ENCODE results near the gene CC2D1A. TPM values are rescaled to one million over a fixed set of nuclear protein-coding genes. Genes with fewer than 3 reads are reported as not detected.
"Not testable (repeated sequence)": the region's sequence is repeated elsewhere in the genome, so short reads cannot be mapped to it uniquely, and the experiment has no call there.

CC2D1A gene
- total RNA-seq, 5 donors from 2014 or later (not counting 1 experiment from before 2014, with no cell fraction given): 25.9 to 41.3 (median 37.4) TPM

- H3K4me3 ChIP-seq (ENCODE audit: control insufficient read depth in 1 of 2, extremely low read depth in 1 of 2, low read length in 1 of 2); H3K27me3 ChIP-seq (replicated peaks in 1 of 2; ENCODE audit: control insufficient read depth in 2 of 2, extremely low read depth in 1 of 2, insufficient read depth in 2 of 2, low read length in 1 of 2); CTCF ChIA-PET; H3K27ac Mint-ChIP-seq; H3K4me3 Mint-ChIP-seq; H3K4me1 ChIP-seq (ENCODE audit: control insufficient read depth in 1 of 2, extremely low read depth in 1 of 2, insufficient read depth in 2 of 2, low read length in 2 of 2); ATAC-seq (replicated peaks in 1 of 4); H3K27ac ChIP-seq (ENCODE audit: low read length); H3K9me3 Mint-ChIP-seq; H3K4me1 Mint-ChIP-seq; DNase-seq; H3K9me3 ChIP-seq; H3K27me3 Mint-ChIP-seq: not testable (repeated sequence)
- peaks cover 42 to 55% of the 10 kb centered on the region in 2 donors for H3K36me3 ChIP-seq (ENCODE audit: control insufficient read depth in 2 of 2, extremely low read depth in 1 of 2, insufficient read depth in 1 of 2, low read length in 1 of 2)
- POLR2A ChIA-PET: interaction anchor here in 1 of 2 donors (0.5 kb wide), 1 partner anchor 78 kb away, joined by 5 read pairs; no protein-coding TSS in a partner anchor
- H3K36me3 Mint-ChIP-seq: peaks cover 11% of the 10 kb centered on the region
- WGBS (ENCODE audit: insufficient coverage): 98% methylated on average over 7 of the region's 8 CpGs
Observed at GRCh38 chr19:13967206-13967605, 61.2 kb downstream of the CC2D1A start.

- no peak overlapping the region for H3K4me3 ChIP-seq (ENCODE audit: control insufficient read depth in 1 of 2, extremely low read depth in 1 of 2, low read length in 1 of 2)
- Mint-ChIP-seq H3K27me3 (no peaks in the 10 kb centered on the region), H3K27ac (no peak overlapping the region), H3K4me3 (no peak overlapping the region), H3K4me1 (peaks cover 0 to 4% (median 0%) of the 10 kb centered on the region in 3 donors), H3K36me3 (peaks cover 15% of the 10 kb centered on the region), H3K9me3 (no peaks in the 10 kb centered on the region)
- ChIA-PET CTCF (interaction anchor here in 1 of 2 donors (0.7 kb wide), 1 partner anchor 770 kb away, joined by 3 read pairs; no protein-coding TSS in a partner anchor), POLR2A (interaction anchor here in 1 of 2 donors (0.5 kb wide), 1 partner anchor 141 kb away, joined by 7 read pairs; no protein-coding TSS in a partner anchor)
- peaks cover 0 to under 1% of the 10 kb centered on the region in 2 experiments for H3K4me1 ChIP-seq (ENCODE audit: control insufficient read depth in 1 of 2, extremely low read depth in 1 of 2, insufficient read depth in 2 of 2, low read length in 2 of 2)
- WGBS (ENCODE audit: insufficient coverage): 97% methylated on average over 22 of the region's 22 CpGs
- no peaks in the 10 kb centered on the region for H3K27me3 ChIP-seq (replicated peaks in 1 of 2; ENCODE audit: control insufficient read depth in 2 of 2, extremely low read depth in 1 of 2, insufficient read depth in 2 of 2, low read length in 1 of 2)
- no peaks in the 10 kb centered on the region for H3K9me3 ChIP-seq
- no peak for DNase-seq
- ATAC-seq (replicated peaks in 1 of 4): no peak
- H3K27ac ChIP-seq (ENCODE audit: low read length): no peak overlapping the region
- peaks cover 37 to 61% of the 10 kb centered on the region in 2 donors for H3K36me3 ChIP-seq (ENCODE audit: control insufficient read depth in 2 of 2, extremely low read depth in 1 of 2, insufficient read depth in 1 of 2, low read length in 1 of 2)
Observed at GRCh38 chr19:13968383-13968935, 62.5 kb downstream of the CC2D1A start.

GRCh38 chr19:13968999-13969398 lies 63.0 kb downstream of the CC2D1A start:
- peaks cover 34 to 65% of the 10 kb centered on the region in 2 donors for H3K36me3 ChIP-seq (ENCODE audit: control insufficient read depth in 2 of 2, extremely low read depth in 1 of 2, insufficient read depth in 1 of 2, low read length in 1 of 2)
- POLR2A ChIA-PET: interaction anchor here in 1 of 2 donors (0.5 kb wide), 1 partner anchor 141 kb away, joined by 7 read pairs; no protein-coding TSS in a partner anchor

DNA sequence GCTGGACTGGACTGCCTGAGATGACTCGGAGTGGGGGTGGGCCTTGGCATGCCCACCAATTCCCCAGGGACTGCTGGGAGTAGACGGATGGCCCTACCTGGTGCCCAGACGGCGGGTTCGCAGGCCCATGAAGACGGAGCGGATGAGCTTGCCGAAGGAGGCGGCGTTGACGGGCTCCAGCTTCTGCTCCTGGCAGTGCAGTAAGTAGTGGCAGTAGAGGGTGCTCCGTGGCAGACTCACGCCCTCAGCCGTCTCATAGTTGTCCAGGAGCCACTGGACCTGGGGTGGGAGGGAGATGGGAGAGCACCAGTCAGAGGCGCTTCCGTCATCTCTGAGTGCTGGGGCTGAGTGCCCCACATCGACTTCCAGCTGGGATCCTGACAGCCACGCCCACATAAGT lies 63.9 kb downstream of the CC2D1A start:
- Histone ChIP-seq H3K4me3 (ENCODE audit: control insufficient read depth in 1 of 2, extremely low read depth in 1 of 2, low read length in 1 of 2) (no peak overlapping the region), H3K27me3 (replicated peaks in 1 of 2; ENCODE audit: control insufficient read depth in 2 of 2, extremely low read depth in 1 of 2, insufficient read depth in 2 of 2, low read length in 1 of 2) (no peaks in the 10 kb centered on the region), H3K36me3 (ENCODE audit: control insufficient read depth in 2 of 2, extremely low read depth in 1 of 2, insufficient read depth in 1 of 2, low read length in 1 of 2) (peaks cover 33 to 64% of the 10 kb centered on the region in 2 donors), H3K9me3 (no peaks in the 10 kb centered on the region), H3K27ac (ENCODE audit: low read length) (no peak overlapping the region), H3K4me1 (ENCODE audit: control insufficient read depth in 1 of 2, extremely low read depth in 1 of 2, insufficient read depth in 2 of 2, low read length in 2 of 2) (peaks cover 0 to 12% of the 10 kb centered on the region in 2 experiments)
- H3K4me3 Mint-ChIP-seq: no peak overlapping the region
- ChIA-PET CTCF (no interaction called here), POLR2A (interaction anchor here in 1 of 2 donors (0.6 to 0.7 kb wide), 2 partner anchors 15 to 64 kb away, joined by 3 to 9 read pairs; no protein-coding TSS in a partner anchor)
- no peak overlapping the region for H3K27ac Mint-ChIP-seq
- peaks cover 19% of the 10 kb centered on the region for H3K36me3 Mint-ChIP-seq
- DNase-seq (no peak), ATAC-seq (replicated peaks in 1 of 4) (no peak)
- no peaks in the 10 kb centered on the region for H3K9me3 Mint-ChIP-seq
- H3K4me1 Mint-ChIP-seq: peaks cover 8 to 14% (median 9%) of the 10 kb centered on the region in 3 donors
- no peaks in the 10 kb centered on the region for H3K27me3 Mint-ChIP-seq
- WGBS (ENCODE audit: insufficient coverage): 96% methylated on average over 9 of the region's 18 CpGs

More at GRCh38 chr19:13968999-13969398, 63.0 kb downstream of the CC2D1A start:
- Histone ChIP-seq H3K27ac (ENCODE audit: low read length) (no peak overlapping the region), H3K4me1 (ENCODE audit: control insufficient read depth in 1 of 2, extremely low read depth in 1 of 2, insufficient read depth in 2 of 2, low read length in 2 of 2) (peaks cover 0 to 6% of the 10 kb centered on the region in 2 experiments), H3K9me3 (no peaks in the 10 kb centered on the region), H3K4me3 (ENCODE audit: control insufficient read depth in 1 of 2, extremely low read depth in 1 of 2, low read length in 1 of 2) (no peak overlapping the region), H3K27me3 (replicated peaks in 1 of 2; ENCODE audit: control insufficient read depth in 2 of 2, extremely low read depth in 1 of 2, insufficient read depth in 2 of 2, low read length in 1 of 2) (no peaks in the 10 kb centered on the region)
- Mint-ChIP-seq H3K27me3 (no peaks in the 10 kb centered on the region), H3K4me3 (no peak overlapping the region), H3K9me3 (no peaks in the 10 kb centered on the region), H3K27ac (no peak overlapping the region), H3K36me3 (peaks cover 16% of the 10 kb centered on the region), H3K4me1 (peaks cover 2 to 7% (median 2%) of the 10 kb centered on the region in 3 donors)
- CTCF ChIA-PET: interaction anchor here in 1 of 2 donors (0.7 kb wide), 1 partner anchor 65 kb away, joined by 3 read pairs; no protein-coding TSS in a partner anchor
- WGBS (ENCODE audit: insufficient coverage): 96% methylated on average over 18 of the region's 18 CpGs
- ATAC-seq (replicated peaks in 1 of 4) (no peak), DNase-seq (no peak)

- WGBS (ENCODE audit: insufficient coverage): 97% methylated on average over 6 of the region's 15 CpGs
- peaks cover 26 to 47% of the 10 kb centered on the region in 2 donors for H3K36me3 ChIP-seq (ENCODE audit: control insufficient read depth in 2 of 2, extremely low read depth in 1 of 2, insufficient read depth in 1 of 2, low read length in 1 of 2)
- H3K9me3 ChIP-seq; H3K4me3 Mint-ChIP-seq; H3K27ac Mint-ChIP-seq; H3K27ac ChIP-seq (ENCODE audit: low read length); DNase-seq; H3K27me3 ChIP-seq (replicated peaks in 1 of 2; ENCODE audit: control insufficient read depth in 2 of 2, extremely low read depth in 1 of 2, insufficient read depth in 2 of 2, low read length in 1 of 2); ATAC-seq (replicated peaks in 1 of 4); H3K9me3 Mint-ChIP-seq; H3K4me3 ChIP-seq (ENCODE audit: control insufficient read depth in 1 of 2, extremely low read depth in 1 of 2, low read length in 1 of 2); H3K27me3 Mint-ChIP-seq: not testable (repeated sequence)
- H3K36me3 Mint-ChIP-seq: peaks cover 29% of the 10 kb centered on the region
- ChIA-PET POLR2A (interaction anchor here in 1 of 2 donors (0.7 kb wide), 1 partner anchor 15 kb away, joined by 11 read pairs; no protein-coding TSS in a partner anchor), CTCF (interaction anchor here (0.6 to 0.7 kb wide), 5 partner anchors 19 to 679 kb away, joined by 4 to 10 read pairs (median 5); no protein-coding TSS in a partner anchor)
- H3K4me1 Mint-ChIP-seq: peaks cover 9 to 21% (median 11%) of the 10 kb centered on the region in 3 donors
- H3K4me1 ChIP-seq (ENCODE audit: control insufficient read depth in 1 of 2, extremely low read depth in 1 of 2, insufficient read depth in 2 of 2, low read length in 2 of 2): peaks cover 0 to 12% of the 10 kb centered on the region in 2 experiments
Observed at GRCh38 chr19:13971868-13972267, 65.9 kb downstream of the CC2D1A start.

DNA sequence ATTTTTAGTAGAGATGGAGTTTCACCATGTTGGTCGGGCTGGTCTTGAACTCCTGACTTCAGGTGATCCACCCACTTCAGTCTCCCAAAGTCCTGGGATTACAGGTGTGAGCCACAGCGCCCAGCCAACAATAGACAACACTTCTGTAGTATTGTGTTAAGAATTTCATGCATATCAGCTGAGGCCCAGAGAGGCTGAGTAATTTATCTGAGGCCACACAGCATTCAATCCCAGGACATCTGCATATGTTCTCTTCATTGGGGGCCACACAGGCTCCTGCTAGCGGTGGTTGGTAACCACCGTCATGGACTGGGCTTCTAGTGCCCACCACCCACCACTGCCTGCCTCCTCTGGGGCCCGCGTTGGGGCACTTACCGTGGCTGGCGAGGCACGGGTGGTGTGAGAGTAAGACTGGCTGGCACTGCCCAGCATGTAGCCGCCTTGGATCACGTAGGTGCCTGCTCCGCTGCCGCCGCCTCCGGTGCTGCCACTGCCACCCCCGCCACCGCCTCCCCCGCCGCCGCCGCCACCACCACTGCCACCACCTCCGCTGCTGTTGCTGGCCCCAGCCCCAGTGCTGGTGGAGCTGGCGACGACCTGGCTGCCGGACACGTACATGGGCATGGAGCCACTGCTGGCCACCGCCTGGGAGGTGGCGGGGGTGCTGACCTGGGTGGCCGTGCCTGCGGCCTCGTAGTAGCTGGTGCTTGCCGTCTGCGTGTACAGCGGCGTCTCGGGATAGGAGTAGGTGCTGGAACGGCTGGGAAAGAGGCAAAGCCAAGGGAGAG lies 66.6 kb downstream of the CC2D1A start:
- Histone ChIP-seq H3K27me3 (replicated peaks in 1 of 2; ENCODE audit: control insufficient read depth in 2 of 2, extremely low read depth in 1 of 2, insufficient read depth in 2 of 2, low read length in 1 of 2) (no peaks in the 10 kb centered on the region), H3K27ac (ENCODE audit: low read length) (no peak overlapping the region), H3K9me3 (no peaks in the 10 kb centered on the region), H3K4me3 (ENCODE audit: control insufficient read depth in 1 of 2, extremely low read depth in 1 of 2, low read length in 1 of 2) (no peak overlapping the region), H3K36me3 (ENCODE audit: control insufficient read depth in 2 of 2, extremely low read depth in 1 of 2, insufficient read depth in 1 of 2, low read length in 1 of 2) (peaks cover 24 to 45% of the 10 kb centered on the region in 2 donors), H3K4me1 (ENCODE audit: control insufficient read depth in 1 of 2, extremely low read depth in 1 of 2, insufficient read depth in 2 of 2, low read length in 2 of 2) (peaks cover 0 to 12% of the 10 kb centered on the region in 2 experiments)
- Mint-ChIP-seq H3K9me3 (no peaks in the 10 kb centered on the region), H3K36me3 (peaks cover 29% of the 10 kb centered on the region), H3K4me1 (peaks cover 9 to 21% (median 11%) of the 10 kb centered on the region in 3 donors), H3K27me3 (no peaks in the 10 kb centered on the region), H3K27ac (no peak overlapping the region), H3K4me3 (no peak overlapping the region)
- WGBS (ENCODE audit: insufficient coverage): 98% methylated on average over 23 of the region's 37 CpGs
- CTCF ChIA-PET: interaction anchor here in 1 of 2 donors (0.7 kb wide), 2 partner anchors 19 to 197 kb away, joined by 4 to 5 read pairs; no protein-coding TSS in a partner anchor
- POLR2A ChIA-PET: no interaction called here
- no peak for ATAC-seq (replicated peaks in 1 of 4)
- DNase-seq: no peak

All from T-cell (primary cell).